HepG2 (cell line): Measurements from ENCODE around the gene KCTD16. TPM values are rescaled to one million over a fixed set of nuclear protein-coding genes. Genes with fewer than 3 reads are reported as not detected.

ENCODE experiments used
- ATAC-seq: fragments of 200-7000 bp; cut with Tn5 transposase; 3 replicates; pipeline ENCODE4 v1.9.1; 2020; ENCODE audit warnings: mild to moderate bottlenecking, moderate library complexity
- BruUV-seq: library from RNA; stranded (reverse); fragments of 400-500 nt; replicated peaks from 2 replicates; lab custom pipeline; 2021; lab: Mats Ljungman, UMichigan
- CTCF ChIA-PET: fragments of 300-600 bp; formaldehyde crosslinking; extraction: SDS; loops from one replicate; lab custom pipeline; 2021; ENCODE audit warnings: low total read pairs, inconsistent platforms, low intra/inter-chr PET ratio; lab: Yijun Ruan, JAX
- POLR2A ChIA-PET: fragments of 350-600 bp; sonication (Branson Sonifier 250); formaldehyde crosslinking; loops from one replicate; lab custom pipeline; 2020; ENCODE audit warnings: antibody characterized with exemption, inconsistent platforms; lab: Yijun Ruan, JAX
- DNase-seq: peaks from one replicate; pipeline ENCODE4 v3.0.0-alpha.2; 2015; ENCODE audit warnings: low spot score
- FAIRE-seq: peaks from 3 replicates; lab custom pipeline; 2011; peaks lifted over from hg19 to GRCh38; lab: Jason Lieb, UNC
- H2AFZ ChIP-seq: one replicate; pipeline ENCODE4 v1.6.1; 2011; ENCODE audit warnings: low read length, inconsistent platforms
- H3K27ac ChIP-seq: fragments of 300-600 bp; 3 replicates; pipeline ENCODE4 v1.8.0; 2011; ENCODE audit warnings: mixed run types, mild to moderate bottlenecking, mixed read lengths, low read length, inconsistent platforms; ENCODE audit not compliant: insufficient read depth; ENCODE audit errors: extremely low read length
- H3K27me3 ChIP-seq, 2 experiments: fragments of 200-600 bp in 1 of 2; 2 replicates in 1 of 2; 3 replicates in 1 of 2; pipeline versions ENCODE4 v1.6.0 to v1.8.0; 2011; ENCODE audit warnings: low read length in 2 of 2, mild to moderate bottlenecking in 2 of 2, moderate library complexity in 2 of 2, inconsistent platforms in 1 of 2; ENCODE audit not compliant: insufficient read depth in 2 of 2, control insufficient read depth in 1 of 2
- H3K36me3 ChIP-seq, 2 experiments: fragments of 200-600 bp in 1 of 2; replicated peaks in 1 of 2; 2 replicates in 1 of 2; 3 replicates in 1 of 2; pipeline versions ENCODE4 v1.5.1 to v1.8.0; 2011; ENCODE audit warnings: low read length in 2 of 2, inconsistent platforms in 1 of 2; ENCODE audit not compliant: insufficient read depth in 2 of 2, control insufficient read depth in 1 of 2
- H3K4me1 ChIP-seq: 2 replicates; pipeline ENCODE4 v1.5.1; 2012; ENCODE audit warnings: low read length, inconsistent platforms; ENCODE audit not compliant: insufficient read depth
- H3K4me2 ChIP-seq: 2 replicates; pipeline ENCODE4 v1.6.0; 2011; ENCODE audit warnings: low read depth, low read length, inconsistent platforms
- H3K4me3 ChIP-seq, 3 experiments: fragments of 200-600 bp in 1 of 3; sonication (generic), shearing (Covaris generic) in 1 of 3; replicated peaks in 1 of 3; 2 replicates each; pipeline ENCODE4 v1.5.1; 2011 to 2016; ENCODE audit warnings: low read length in 3 of 3, inconsistent platforms in 2 of 3, low read depth in 2 of 3, mild to moderate bottlenecking in 2 of 3, control low read depth in 1 of 3, mixed read lengths in 1 of 3; ENCODE audit not compliant: insufficient read depth in 1 of 3
- H3K79me2 ChIP-seq: one replicate; pipeline ENCODE4 v1.6.1; 2011; ENCODE audit warnings: low read length, inconsistent platforms; ENCODE audit not compliant: insufficient read depth
- H3K9ac ChIP-seq: 2 replicates; pipeline ENCODE4 v1.6.0; 2011; ENCODE audit warnings: mild to moderate bottlenecking, low read depth, low read length, inconsistent platforms; ENCODE audit not compliant: insufficient read depth
- H3K9me3 ChIP-seq: 2 replicates; pipeline ENCODE4 v1.5.1; 2012; ENCODE audit warnings: mild to moderate bottlenecking, low read length
- H4K20me1 ChIP-seq: 2 replicates; pipeline ENCODE4 v1.6.0; 2011; ENCODE audit warnings: inconsistent platforms, mild to moderate bottlenecking, low read length, moderate library complexity; ENCODE audit not compliant: insufficient read depth
- ATF1 ChIP-seq: IDR thresholded peaks from 2 replicates; pipeline ENCODE4 v1.6.1; 2016; ENCODE audit warnings: mild to moderate bottlenecking, control low read depth
- CC2D1A ChIP-seq: sonication (generic); formaldehyde crosslinking; IDR thresholded peaks from 2 replicates; pipeline ENCODE4 v1.8.1; 2023; ENCODE audit warnings: mild to moderate bottlenecking, missing genetic modification reagents
- FLYWCH1 ChIP-seq: sonication (generic); formaldehyde crosslinking; IDR thresholded peaks from 2 replicates; pipeline ENCODE4 v1.8.1; 2023; ENCODE audit warnings: mild to moderate bottlenecking, missing genetic modification reagents
- FOXJ3 ChIP-seq: sonication (generic); formaldehyde crosslinking; IDR thresholded peaks from 2 replicates; pipeline ENCODE4 v1.4.0; 2020; ENCODE audit warnings: missing genetic modification reagents, mild to moderate bottlenecking, borderline replicate concordance
- JUND ChIP-seq: sonication (generic); formaldehyde crosslinking; IDR thresholded peaks from 2 replicates; pipeline ENCODE4 v1.8.0; 2022; ENCODE audit warnings: mild to moderate bottlenecking, missing genetic modification reagents
- MEF2D ChIP-seq: sonication (generic); formaldehyde crosslinking; IDR thresholded peaks from 2 replicates; pipeline ENCODE4 v1.5.1; 2020; ENCODE audit warnings: mild to moderate bottlenecking, missing genetic modification reagents
- ZNF317 ChIP-seq: sonication (generic); formaldehyde crosslinking; IDR thresholded peaks from 2 replicates; pipeline ENCODE4 v1.5.0; 2020; ENCODE audit warnings: mild to moderate bottlenecking, missing genetic modification reagents
- ZNF569 ChIP-seq: sonication (generic); formaldehyde crosslinking; IDR thresholded peaks from 2 replicates; pipeline ENCODE4 v1.5.0; 2020; ENCODE audit warnings: mild to moderate bottlenecking, missing genetic modification reagents, moderate library complexity, borderline replicate concordance
- WGBS: methylation state at CpG from one replicate; pipeline ENCODE4 v1.1.6; 2017; ENCODE audit warnings: low lambda C conversion rate; 5-methylcytosine and 5-hydroxymethylcytosine counted together
- in situ Hi-C: cut with HindIII; loops from 2 replicates; pipeline ENCODE4 v1.10.0; 2017; ENCODE audit warnings: low pct_unique_long_range_greater_than_20kb; ENCODE audit not compliant: extremely low pct_ligation_motif_present
- intact Hi-C: fragments of 100-400 bp; cut with micrococcal nuclease; formaldehyde crosslinking; loops from one replicate; pipeline ENCODE4 v1.10.0; 2022; ENCODE audit not compliant: unreplicated experiment
- polyA plus RNA-seq, 8 experiments: library from polyadenylated mRNA; depleted of rRNA in 3 of 8; stranded (reverse) in 7 of 8; unstranded in 1 of 8; fragments of >200 nt; fragmentation: Illumina TruSeq in 4 of 8; extraction: Trizol in 4 of 8; gene quantifications; 2 replicates each; pipeline versions ENCODE4 v1.2.1 to v1.2.3, GENCODE V29; 2011 to 2016; ENCODE audit warnings: low read depth in 4 of 8, missing spikeins in 1 of 8, mixed read lengths in 1 of 8; ENCODE audit not compliant: insufficient read depth in 1 of 8
- total RNA-seq, 5 experiments: library from RNA; depleted of rRNA; stranded (reverse); fragments of >200 nt; fragmentation: Illumina TruSeq; extraction: Trizol; gene quantifications; 2 replicates each; pipeline ENCODE4 v1.2.3, GENCODE V29; 2016; ENCODE audit warnings: low read depth in 1 of 5
- TF ChIP-seq, protein P1 (sequence below): sonication (generic); formaldehyde crosslinking; IDR thresholded peaks from 2 replicates; pipeline ENCODE4 v1.4.0; 2020; ENCODE audit warnings: mild to moderate bottlenecking, missing genetic modification reagents
- TF ChIP-seq, protein P2 (sequence below): sonication (generic); formaldehyde crosslinking; IDR thresholded peaks from 2 replicates; pipeline ENCODE4 v1.4.0; 2020; ENCODE audit warnings: mild to moderate bottlenecking, missing genetic modification reagents
- TF ChIP-seq, protein P3 (sequence below): fragments of 450-650 bp; IDR thresholded peaks from 2 replicates; pipeline ENCODE4 v1.6.1; 2016

KCTD16 gene
- total and polyA plus RNA-seq, 2 of the 13 experiments (the other 11 are each of a cell fraction or from before 2014, with no cell fraction given) = 0.02 to 0.09 TPM

DNA sequence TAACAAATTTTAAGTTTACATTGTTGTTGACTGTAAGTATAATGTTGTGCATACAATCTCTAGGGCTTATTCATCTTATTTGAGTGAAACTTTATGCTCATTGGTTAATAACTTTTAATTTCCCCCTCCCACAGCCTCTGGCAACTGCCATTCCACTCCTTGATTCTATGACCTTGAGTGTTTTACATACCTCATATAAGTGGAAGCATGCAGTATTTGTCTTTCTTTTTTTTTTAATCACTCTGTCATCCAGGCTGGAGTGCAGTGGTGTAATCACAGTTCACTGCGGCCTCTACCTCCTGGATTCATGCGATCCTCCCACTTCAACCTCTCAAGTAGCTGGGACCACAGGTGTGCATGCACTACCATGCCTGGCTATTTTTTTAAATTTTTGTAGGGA is 83.9 kb downstream of the KCTD16 start:
- Histone ChIP-seq H3K4me2 (no peak overlapping the region), H3K27me3 (no peaks in the 10 kb centered on the region), H3K79me2 (no peaks in the 10 kb centered on the region), H3K9ac (no peak overlapping the region), H3K9me3 (no peaks in the 10 kb centered on the region), H3K4me1 (no peaks in the 10 kb centered on the region), H2AFZ (no peak overlapping the region), H3K27ac (no peak overlapping the region), H4K20me1 (no peaks in the 10 kb centered on the region), H3K36me3 (no peaks in the 10 kb centered on the region), H3K4me3 (no peak overlapping the region)
- CTCF ChIA-PET = no interaction called here
- BruUV-seq = no TSS peak
- TF ChIP-seq ZNF569 (CRISPR knock-in tag) (no peak), ATF1 (no peak), FOXJ3 (CRISPR knock-in tag) (no peak), ZNF317 (no peak), MEF2D (CRISPR knock-in tag) (no peak), FLYWCH1 (CRISPR knock-in tag) (no peak), CC2D1A (CRISPR knock-in tag) (no peak), JUND (no peak)
- TF ChIP-seq, protein P1, sequence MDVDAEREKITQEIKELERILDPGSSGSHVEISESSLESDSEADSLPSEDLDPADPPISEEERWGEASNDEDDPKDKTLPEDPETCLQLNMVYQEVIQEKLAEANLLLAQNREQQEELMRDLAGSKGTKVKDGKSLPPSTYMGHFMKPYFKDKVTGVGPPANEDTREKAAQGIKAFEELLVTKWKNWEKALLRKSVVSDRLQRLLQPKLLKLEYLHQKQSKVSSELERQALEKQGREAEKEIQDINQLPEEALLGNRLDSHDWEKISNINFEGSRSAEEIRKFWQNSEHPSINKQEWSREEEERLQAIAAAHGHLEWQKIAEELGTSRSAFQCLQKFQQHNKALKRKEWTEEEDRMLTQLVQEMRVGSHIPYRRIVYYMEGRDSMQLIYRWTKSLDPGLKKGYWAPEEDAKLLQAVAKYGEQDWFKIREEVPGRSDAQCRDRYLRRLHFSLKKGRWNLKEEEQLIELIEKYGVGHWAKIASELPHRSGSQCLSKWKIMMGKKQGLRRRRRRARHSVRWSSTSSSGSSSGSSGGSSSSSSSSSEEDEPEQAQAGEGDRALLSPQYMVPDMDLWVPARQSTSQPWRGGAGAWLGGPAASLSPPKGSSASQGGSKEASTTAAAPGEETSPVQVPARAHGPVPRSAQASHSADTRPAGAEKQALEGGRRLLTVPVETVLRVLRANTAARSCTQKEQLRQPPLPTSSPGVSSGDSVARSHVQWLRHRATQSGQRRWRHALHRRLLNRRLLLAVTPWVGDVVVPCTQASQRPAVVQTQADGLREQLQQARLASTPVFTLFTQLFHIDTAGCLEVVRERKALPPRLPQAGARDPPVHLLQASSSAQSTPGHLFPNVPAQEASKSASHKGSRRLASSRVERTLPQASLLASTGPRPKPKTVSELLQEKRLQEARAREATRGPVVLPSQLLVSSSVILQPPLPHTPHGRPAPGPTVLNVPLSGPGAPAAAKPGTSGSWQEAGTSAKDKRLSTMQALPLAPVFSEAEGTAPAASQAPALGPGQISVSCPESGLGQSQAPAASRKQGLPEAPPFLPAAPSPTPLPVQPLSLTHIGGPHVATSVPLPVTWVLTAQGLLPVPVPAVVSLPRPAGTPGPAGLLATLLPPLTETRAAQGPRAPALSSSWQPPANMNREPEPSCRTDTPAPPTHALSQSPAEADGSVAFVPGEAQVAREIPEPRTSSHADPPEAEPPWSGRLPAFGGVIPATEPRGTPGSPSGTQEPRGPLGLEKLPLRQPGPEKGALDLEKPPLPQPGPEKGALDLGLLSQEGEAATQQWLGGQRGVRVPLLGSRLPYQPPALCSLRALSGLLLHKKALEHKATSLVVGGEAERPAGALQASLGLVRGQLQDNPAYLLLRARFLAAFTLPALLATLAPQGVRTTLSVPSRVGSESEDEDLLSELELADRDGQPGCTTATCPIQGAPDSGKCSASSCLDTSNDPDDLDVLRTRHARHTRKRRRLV = no peak
- TF ChIP-seq, protein P2, sequence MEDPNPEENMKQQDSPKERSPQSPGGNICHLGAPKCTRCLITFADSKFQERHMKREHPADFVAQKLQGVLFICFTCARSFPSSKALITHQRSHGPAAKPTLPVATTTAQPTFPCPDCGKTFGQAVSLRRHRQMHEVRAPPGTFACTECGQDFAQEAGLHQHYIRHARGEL (CRISPR knock-in tag) = no peak
- TF ChIP-seq, protein P3, sequence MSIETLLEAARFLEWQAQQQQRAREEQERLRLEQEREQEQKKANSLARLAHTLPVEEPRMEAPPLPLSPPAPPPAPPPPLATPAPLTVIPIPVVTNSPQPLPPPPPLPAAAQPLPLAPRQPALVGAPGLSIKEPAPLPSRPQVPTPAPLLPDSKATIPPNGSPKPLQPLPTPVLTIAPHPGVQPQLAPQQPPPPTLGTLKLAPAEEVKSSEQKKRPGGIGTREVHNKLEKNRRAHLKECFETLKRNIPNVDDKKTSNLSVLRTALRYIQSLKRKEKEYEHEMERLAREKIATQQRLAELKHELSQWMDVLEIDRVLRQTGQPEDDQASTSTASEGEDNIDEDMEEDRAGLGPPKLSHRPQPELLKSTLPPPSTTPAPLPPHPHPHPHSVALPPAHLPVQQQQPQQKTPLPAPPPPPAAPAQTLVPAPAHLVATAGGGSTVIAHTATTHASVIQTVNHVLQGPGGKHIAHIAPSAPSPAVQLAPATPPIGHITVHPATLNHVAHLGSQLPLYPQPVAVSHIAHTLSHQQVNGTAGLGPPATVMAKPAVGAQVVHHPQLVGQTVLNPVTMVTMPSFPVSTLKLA = no peak
- intact Hi-C loops = no loop called here
- ATAC-seq (no peak), FAIRE-seq (no peak), DNase-seq (no peak)
- in situ Hi-C loops = no loop called here
- POLR2A ChIA-PET = no interaction called here
- WGBS = 38% methylated on average over 2 of the region's 2 CpGs
